ENCODE data around the gene KRT79.

DNA sequence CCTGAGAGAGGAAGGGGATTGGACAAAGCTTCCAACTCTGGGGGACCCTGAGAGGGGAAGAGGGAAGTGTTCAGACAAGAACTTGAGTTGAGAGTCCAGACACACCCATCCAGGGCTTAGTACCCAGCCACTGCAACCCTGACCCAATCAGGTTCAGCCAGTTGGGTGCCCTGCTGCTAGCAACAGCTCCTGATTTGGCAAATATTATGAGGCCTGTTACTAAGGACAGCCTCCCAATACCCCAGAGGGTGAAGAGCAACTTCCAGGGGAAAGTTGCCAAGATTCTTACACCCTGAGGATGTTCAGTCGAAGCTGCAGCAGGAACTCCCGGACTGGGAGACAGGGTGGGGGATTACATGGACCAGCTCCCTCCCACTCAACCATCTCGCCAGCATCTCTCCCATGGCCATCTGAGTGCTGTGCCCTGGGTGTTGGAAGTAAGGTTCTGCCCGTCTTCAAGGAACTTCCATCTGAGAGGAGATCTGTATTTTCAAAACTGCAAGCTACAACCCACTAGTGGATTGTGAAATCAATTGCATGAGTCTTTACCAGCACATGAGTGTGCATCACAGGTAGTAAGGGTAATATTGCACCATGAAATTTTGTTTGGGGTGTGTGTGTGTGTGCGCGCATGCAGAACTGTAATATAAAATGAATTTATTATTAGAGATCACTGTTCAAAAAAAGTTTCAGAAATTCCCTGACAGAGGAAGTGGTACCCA, 26.2 kb upstream of the KRT79 start:
- TF ChIP-seq REST (IDR thresholded peaks at IDR 0.05; ENCODE audit: insufficient read depth in 1 of 2, low read depth in 2 of 2, low read length in 2 of 2), result no peak
- no peak for TF ChIP-seq POLR2AphosphoS5 (IDR thresholded peaks at IDR 0.05; ENCODE audit: low read depth, low read length)
- TF ChIP-seq TAF1 (IDR thresholded peaks at IDR 0.05; ENCODE audit: borderline replicate concordance, insufficient read depth, low read length), result no peak
- no peak for TF ChIP-seq SIN3A (IDR thresholded peaks at IDR 0.05; ENCODE audit: borderline replicate concordance, insufficient read depth, low read length)

All from PFSK-1 (cell line).